Upper lobe of right lung (tissue), 1 donor: ENCODE results near the gene ABRACL. TPM values are rescaled to one million over a fixed set of nuclear protein-coding genes. Genes with fewer than 3 reads are reported as not detected.

ENCODE experiments used
- ATAC-seq: fragments of 200-7000 bp; cut with Tn5 transposase; one replicate; pipeline ENCODE4 v1.9.1; 2020; ENCODE audit warnings: mild to moderate bottlenecking, moderate library complexity
- DNase-seq: peaks from one replicate; pipeline ENCODE4 v3.0.0-alpha.2; 2020
- H3K27ac ChIP-seq: fragments of 200-600 bp; one replicate; pipeline ENCODE4 v1.8.0; 2022
- H3K27me3 ChIP-seq: fragments of 200-600 bp; one replicate; pipeline ENCODE4 v1.8.0; 2022; ENCODE audit warnings: mild to moderate bottlenecking
- H3K36me3 ChIP-seq: fragments of 200-600 bp; one replicate; pipeline ENCODE4 v1.8.0; 2022
- H3K4me1 ChIP-seq: fragments of 200-600 bp; one replicate; pipeline ENCODE4 v1.8.0; 2022
- H3K4me3 ChIP-seq: fragments of 200-600 bp; one replicate; pipeline ENCODE4 v1.8.0; 2022; ENCODE audit warnings: mild to moderate bottlenecking
- H3K9me3 ChIP-seq: fragments of 200-600 bp; one replicate; pipeline ENCODE4 v1.8.0; 2022
- intact Hi-C: fragments of 100-400 bp; cut with DNase I; formaldehyde crosslinking; loops from one replicate; pipeline ENCODE4 v1.11.0; 2022
- total RNA-seq: library from RNA; stranded (reverse); fragmentation: NEBNext Ultra II Directional; extraction: Animal tissue kit (Norgen Biotek cat#: 25700); gene quantifications from one replicate; pipeline ENCODE4 v1.2.1, GENCODE V29; 2021
- TF ChIP-seq, protein P1 (sequence below): fragments of 200-600 bp; IDR thresholded peaks from one replicate; pipeline ENCODE4 v1.8.0; 2022; ENCODE audit warnings: antibody characterized with exemption
- donor health status: DM: no; HTN: yes; CAD: no; lungs with severe emphysema.

ABRACL gene
- total RNA-seq, 1 donor from 2014 or later = 32.0 TPM

GRCh38 chr6:139064981-139065665 lies 36.6 kb downstream of the ABRACL start:
- Histone ChIP-seq H3K27me3 (no peaks in the 10 kb centered on the region), H3K36me3 (no peaks in the 10 kb centered on the region), H3K4me1 (no peaks in the 10 kb centered on the region), H3K27ac (no peak overlapping the region), H3K4me3 (no peak overlapping the region), H3K9me3 (no peaks in the 10 kb centered on the region)
- ATAC-seq (no peak), DNase-seq (no peak)
- intact Hi-C loops = no loop called here
- TF ChIP-seq, protein P1, sequence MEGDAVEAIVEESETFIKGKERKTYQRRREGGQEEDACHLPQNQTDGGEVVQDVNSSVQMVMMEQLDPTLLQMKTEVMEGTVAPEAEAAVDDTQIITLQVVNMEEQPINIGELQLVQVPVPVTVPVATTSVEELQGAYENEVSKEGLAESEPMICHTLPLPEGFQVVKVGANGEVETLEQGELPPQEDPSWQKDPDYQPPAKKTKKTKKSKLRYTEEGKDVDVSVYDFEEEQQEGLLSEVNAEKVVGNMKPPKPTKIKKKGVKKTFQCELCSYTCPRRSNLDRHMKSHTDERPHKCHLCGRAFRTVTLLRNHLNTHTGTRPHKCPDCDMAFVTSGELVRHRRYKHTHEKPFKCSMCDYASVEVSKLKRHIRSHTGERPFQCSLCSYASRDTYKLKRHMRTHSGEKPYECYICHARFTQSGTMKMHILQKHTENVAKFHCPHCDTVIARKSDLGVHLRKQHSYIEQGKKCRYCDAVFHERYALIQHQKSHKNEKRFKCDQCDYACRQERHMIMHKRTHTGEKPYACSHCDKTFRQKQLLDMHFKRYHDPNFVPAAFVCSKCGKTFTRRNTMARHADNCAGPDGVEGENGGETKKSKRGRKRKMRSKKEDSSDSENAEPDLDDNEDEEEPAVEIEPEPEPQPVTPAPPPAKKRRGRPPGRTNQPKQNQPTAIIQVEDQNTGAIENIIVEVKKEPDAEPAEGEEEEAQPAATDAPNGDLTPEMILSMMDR = no peak

- H3K27ac ChIP-seq = no peak overlapping the region
- no peaks in the 10 kb centered on the region for H3K27me3 ChIP-seq
- H3K36me3 ChIP-seq = no peaks in the 10 kb centered on the region
- intact Hi-C loops = no loop called here
- TF ChIP-seq, protein P1 = no peak
- no peaks in the 10 kb centered on the region for H3K9me3 ChIP-seq
- DNase-seq = no peak
- ATAC-seq = no peak
- no peak overlapping the region for H3K4me3 ChIP-seq
- H3K4me1 ChIP-seq = no peaks in the 10 kb centered on the region
These were observed 37.5 kb downstream of the ABRACL start for GRCh38 chr6:139066080-139066479.

DNA sequence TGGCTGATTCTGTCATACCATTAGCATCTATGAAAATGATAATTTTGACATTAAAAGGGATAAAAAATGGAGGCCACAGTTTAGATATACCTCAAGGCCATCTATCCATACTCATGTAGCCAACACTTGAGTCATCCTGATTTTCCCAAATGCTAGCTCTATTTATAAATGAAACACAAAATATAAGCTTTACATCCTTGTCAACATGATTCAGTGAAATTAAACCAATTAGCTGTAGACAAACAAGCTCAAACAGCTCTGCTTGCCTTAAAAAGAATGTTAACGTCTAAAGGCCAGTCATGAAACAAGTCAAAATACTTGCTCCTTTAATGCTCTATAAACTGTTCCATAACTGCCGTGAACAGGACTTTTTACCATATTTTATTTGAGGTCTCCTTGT lies 40.3 kb downstream of the ABRACL start:
- TF ChIP-seq, protein P1 = no peak
- intact Hi-C loops = no loop called here
- H3K4me3 ChIP-seq = no peak overlapping the region
- no peaks in the 10 kb centered on the region for H3K4me1 ChIP-seq
- no peak for ATAC-seq
- H3K36me3 ChIP-seq = no peaks in the 10 kb centered on the region
- no peak overlapping the region for H3K27ac ChIP-seq
- no peaks in the 10 kb centered on the region for H3K27me3 ChIP-seq
- no peak for DNase-seq
- H3K9me3 ChIP-seq = no peaks in the 10 kb centered on the region

DNA sequence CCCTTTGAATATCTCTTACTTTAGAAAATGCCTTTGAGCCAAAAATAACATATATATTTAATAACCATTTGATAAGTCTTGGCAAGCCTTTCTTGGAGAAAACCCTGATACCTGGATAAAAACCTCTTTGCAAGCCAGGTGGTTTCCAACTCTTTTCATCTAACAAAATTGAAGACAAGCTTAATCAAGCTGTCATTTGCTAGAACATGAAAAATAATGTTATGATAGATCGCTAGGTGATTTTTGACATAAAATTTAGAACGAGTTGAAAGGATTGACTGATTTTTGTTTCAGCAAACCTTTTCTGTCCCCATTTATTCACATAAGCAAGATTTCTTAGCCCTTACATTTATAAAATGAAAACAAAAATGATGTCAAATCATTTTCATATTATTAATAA lies 44.6 kb downstream of the ABRACL start:
- H3K4me1 ChIP-seq = no peaks in the 10 kb centered on the region
- ATAC-seq (no peak), DNase-seq (no peak)
- H3K9me3 ChIP-seq = no peaks in the 10 kb centered on the region
- TF ChIP-seq, protein P1 = no peak
- no peak overlapping the region for H3K4me3 ChIP-seq
- H3K27ac ChIP-seq = no peak overlapping the region
- H3K27me3 ChIP-seq = no peaks in the 10 kb centered on the region
- H3K36me3 ChIP-seq = no peaks in the 10 kb centered on the region
- intact Hi-C loops = no loop called here

DNA sequence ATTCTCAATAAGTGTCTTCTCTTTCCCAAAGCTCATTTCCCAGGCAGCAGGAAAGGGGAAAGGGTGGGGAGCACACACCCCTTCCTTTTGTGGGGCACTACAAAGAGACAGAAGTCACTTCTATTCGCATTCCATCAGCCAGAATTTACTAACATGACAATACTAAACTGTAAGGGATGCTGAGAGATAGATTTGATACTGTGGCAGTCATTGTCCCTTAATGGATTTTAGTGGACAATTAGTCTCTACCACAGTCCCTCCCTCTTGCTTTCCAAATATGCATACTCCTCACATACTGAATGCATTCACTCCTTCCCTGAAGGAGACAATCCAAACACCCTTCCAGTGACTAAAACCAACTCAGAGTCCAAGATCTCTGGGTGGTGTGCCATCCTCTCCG lies 50.5 kb downstream of the ABRACL start:
- no peak overlapping the region for H3K4me3 ChIP-seq
- H3K36me3 ChIP-seq = no peaks in the 10 kb centered on the region
- H3K27ac ChIP-seq = no peak overlapping the region
- H3K27me3 ChIP-seq = no peaks in the 10 kb centered on the region
- TF ChIP-seq, protein P1 = no peak
- H3K9me3 ChIP-seq = no peaks in the 10 kb centered on the region
- intact Hi-C loops = no loop called here
- ATAC-seq (no peak), DNase-seq (no peak)
- no peaks in the 10 kb centered on the region for H3K4me1 ChIP-seq
